PC-3 (cell line): ENCODE data around the gene HPN. TPM values are rescaled to one million over a fixed set of nuclear protein-coding genes. Genes with fewer than 3 reads are reported as not detected.

Source experiments
- ATAC-seq: fragments of 200-7000 bp; cut with Tn5 transposase; 2 replicates; pipeline ENCODE4 v1.9.1; 2020; ENCODE audit warnings: mild to moderate bottlenecking, moderate library complexity
- BruUV-seq: library from RNA; stranded (reverse); fragments of 400-500 nt; replicated peaks from 2 replicates; lab custom pipeline; 2021; lab: Mats Ljungman, UMichigan
- CTCF ChIA-PET: fragments of 300-600 bp; sonication (Branson Sonifier 250); formaldehyde crosslinking; loops from one replicate; lab custom pipeline; 2022; ENCODE audit warnings: antibody characterized with exemption; lab: Charles Lee
- POLR2A ChIA-PET: fragments of 300-600 bp; sonication (Branson Sonifier 250); formaldehyde crosslinking; loops from one replicate; lab custom pipeline; 2022; ENCODE audit warnings: antibody characterized with exemption; ENCODE audit not compliant: unreplicated experiment; lab: Charles Lee
- DNase-seq: peaks from one replicate; pipeline ENCODE4 v3.0.0-alpha.2; 2015
- H2AFZ ChIP-seq: fragments of 300-600 bp; sonication (generic); 2 replicates; pipeline ENCODE4 v1.6.0; 2016; ENCODE audit warnings: antibody characterized with exemption, low read length
- H3F3A ChIP-seq: fragments of 300-600 bp; sonication (generic); one replicate; pipeline ENCODE4 v1.6.0; 2017; ENCODE audit warnings: antibody characterized with exemption, low read length, control low read depth, mild to moderate bottlenecking; ENCODE audit not compliant: unreplicated experiment
- H3K27ac ChIP-seq: fragments of 300-600 bp; sonication (generic); 2 replicates; pipeline ENCODE4 v1.5.1; 2016; ENCODE audit warnings: mild to moderate bottlenecking, low read length
- H3K27me3 ChIP-seq: fragments of 300-600 bp; sonication (generic); 2 replicates; pipeline ENCODE4 v1.6.1; 2016; ENCODE audit warnings: low read length, mixed read lengths
- H3K36me3 ChIP-seq: fragments of 300-600 bp; sonication (generic); 2 replicates; pipeline ENCODE4 v1.6.1; 2016; ENCODE audit warnings: low read depth, mixed run types, low read length, mixed read lengths
- H3K4me1 ChIP-seq: fragments of 300-600 bp; sonication (generic); 2 replicates; pipeline ENCODE4 v1.5.1; 2016; ENCODE audit warnings: low read length; ENCODE audit not compliant: insufficient read depth
- H3K4me2 ChIP-seq: fragments of 300-600 bp; sonication (generic); 2 replicates; pipeline ENCODE4 v1.6.0; 2016; ENCODE audit warnings: low read length
- H3K4me3 ChIP-seq: fragments of 300-600 bp; sonication (generic); 2 replicates; pipeline ENCODE4 v1.5.1; 2016; ENCODE audit warnings: mild to moderate bottlenecking, low read length, mixed read lengths
- H3K79me2 ChIP-seq: fragments of 300-600 bp; sonication (generic); 2 replicates; pipeline ENCODE4 v1.6.1; 2017; ENCODE audit warnings: low read length, mixed read lengths
- H3K9ac ChIP-seq: fragments of 300-600 bp; sonication (generic); 2 replicates; pipeline ENCODE4 v1.6.0; 2016; ENCODE audit warnings: mild to moderate bottlenecking, low read length
- H3K9me2 ChIP-seq: fragments of 300-600 bp; sonication (generic); replicated peaks from 2 replicates; pipeline ENCODE4 v1.6.1; 2016; ENCODE audit warnings: mixed run types, low read length, mixed read lengths
- H3K9me3 ChIP-seq: fragments of 300-600 bp; sonication (generic); 2 replicates; pipeline ENCODE4 v1.6.1; 2016; ENCODE audit warnings: low read length, mixed read lengths
- H4K20me1 ChIP-seq: fragments of 300-600 bp; sonication (generic); 2 replicates; pipeline ENCODE4 v1.6.1; 2016; ENCODE audit warnings: low read length, mixed read lengths
- CTCF ChIP-seq: fragments of 300-600 bp; sonication (generic); conservative IDR thresholded peaks from 2 replicates; pipeline ENCODE4 v1.5.1; 2017; ENCODE audit warnings: antibody characterized with exemption, low read depth, mild to moderate bottlenecking, low read length
- EZH2 ChIP-seq: fragments of 300-600 bp; sonication (generic); IDR thresholded peaks from one replicate; pipeline ENCODE4 v1.6.1; 2017; ENCODE audit warnings: antibody characterized with exemption, mild to moderate bottlenecking, low read length; ENCODE audit not compliant: unreplicated experiment
- EZH2phosphoT487 ChIP-seq: fragments of 300-600 bp; sonication (generic); IDR thresholded peaks from 2 replicates; pipeline ENCODE4 v1.6.1; 2018; ENCODE audit warnings: mild to moderate bottlenecking, antibody characterized with exemption, low read length, borderline replicate concordance
- intact Hi-C: fragments of 100-400 bp; cut with micrococcal nuclease; formaldehyde crosslinking; loops from 2 replicates; pipeline ENCODE4 v1.9.0; 2023
- total RNA-seq: library from RNA; depleted of rRNA; stranded (reverse); fragments of >200 nt; gene quantifications from 2 replicates; pipeline ENCODE4 v1.2.3, GENCODE V29; 2014

HPN gene
- total RNA-seq, 1 experiment from 2014 or later: 0.18 TPM

DNA sequence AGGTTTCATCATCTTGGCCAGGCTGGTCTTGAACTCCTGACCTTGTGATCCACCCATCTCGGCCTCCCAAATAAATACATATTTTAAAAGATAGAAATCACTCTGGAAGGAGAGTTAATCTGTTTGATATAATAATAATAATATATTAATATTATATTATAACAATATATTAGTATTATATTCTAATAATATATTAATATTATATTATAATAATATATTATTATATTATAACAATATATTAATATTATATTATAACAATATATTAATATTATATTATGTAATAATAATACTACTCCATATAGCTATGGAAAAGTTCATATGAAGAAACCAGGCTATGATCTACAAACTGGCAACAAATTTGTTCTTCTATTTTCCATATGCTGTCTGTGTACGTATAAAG, 16.8 kb downstream of the HPN start:
- BruUV-seq: no TSS peak
- H3F3A ChIP-seq: no peaks in the 10 kb centered on the region
- H3K27me3 ChIP-seq: no peaks in the 10 kb centered on the region
- no peaks in the 10 kb centered on the region for H3K9me3 ChIP-seq
- no peak overlapping the region for H3K27ac ChIP-seq
- no peaks in the 10 kb centered on the region; the same call in 1 of the 2 replicates for H3K4me1 ChIP-seq
- H3K4me2 ChIP-seq: no peak overlapping the region
- no peaks in the 10 kb centered on the region for H3K79me2 ChIP-seq
- H3K4me3 ChIP-seq: no peak overlapping the region
- no peak overlapping the region for H3K9ac ChIP-seq
- H3K9me2 ChIP-seq: no peaks in the 10 kb centered on the region
- TF ChIP-seq CTCF (no peak), EZH2phosphoT487 (no peak), EZH2 (no peak)
- no peak for DNase-seq
- no peak overlapping the region for H2AFZ ChIP-seq
- intact Hi-C loops: loop anchor here (5.0 kb wide), 1 partner anchor 34 kb away; no protein-coding TSS in a partner anchor
- H4K20me1 ChIP-seq: no peaks in the 10 kb centered on the region
- no peaks in the 10 kb centered on the region for H3K36me3 ChIP-seq
- CTCF ChIA-PET: no interaction called here
- POLR2A ChIA-PET: no interaction called here
- ATAC-seq: no peak

DNA sequence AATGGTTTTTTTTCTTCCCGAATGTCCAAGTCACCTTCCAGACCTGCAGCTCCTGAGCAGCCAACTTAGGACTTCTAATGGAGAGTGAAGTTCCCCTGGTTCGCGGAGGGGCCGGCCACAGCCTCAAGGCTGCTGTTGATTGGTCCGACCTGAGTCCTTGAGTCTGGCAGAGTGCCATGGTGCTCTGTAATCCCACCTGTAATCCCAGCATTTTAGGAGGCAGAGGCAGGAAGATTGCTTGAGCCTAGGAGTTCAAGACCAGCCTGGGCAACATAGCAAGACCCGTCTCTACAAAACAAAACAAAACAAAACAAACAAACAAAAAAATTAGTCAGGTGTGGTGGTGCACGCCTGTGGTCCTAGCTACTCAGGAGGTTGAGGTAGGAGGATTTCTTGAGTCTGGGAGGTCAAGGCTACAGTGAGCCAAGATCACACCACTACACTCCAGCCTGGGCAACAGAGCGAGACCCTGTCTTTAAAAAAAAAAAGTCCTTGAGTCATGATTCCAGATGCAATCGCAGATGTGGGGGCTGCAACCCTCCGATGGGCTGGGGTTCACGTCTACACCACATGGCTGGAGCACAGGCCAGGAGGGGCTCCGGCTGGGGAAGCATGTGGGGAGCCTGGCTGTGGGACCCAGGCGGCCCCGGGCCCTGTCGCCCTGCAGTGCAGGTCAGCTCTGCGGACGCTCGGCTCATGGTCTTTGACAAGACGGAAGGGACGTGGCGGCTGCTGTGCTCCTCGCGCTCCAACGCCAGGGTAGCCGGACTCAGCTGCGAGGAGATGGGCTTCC, 17.7 kb downstream of the HPN start:
- BruUV-seq: no TSS peak
- Histone ChIP-seq H3K27ac (no peak overlapping the region), H3K9me3 (no peaks in the 10 kb centered on the region), H2AFZ (no peak overlapping the region), H3K36me3 (no peaks in the 10 kb centered on the region), H3K4me1 (peaks cover 7% of the 10 kb centered on the region; the same call in 1 of the 2 replicates), H4K20me1 (no peaks in the 10 kb centered on the region), H3K9ac (no peak overlapping the region), H3K27me3 (no peaks in the 10 kb centered on the region), H3K9me2 (no peaks in the 10 kb centered on the region), H3K4me3 (no peak overlapping the region), H3F3A (no peaks in the 10 kb centered on the region), H3K4me2 (no peak overlapping the region), H3K79me2 (no peaks in the 10 kb centered on the region)
- no peak for TF ChIP-seq EZH2
- no peak for TF ChIP-seq CTCF
- TF ChIP-seq EZH2phosphoT487: no peak
- intact Hi-C loops: loop anchor here (5.0 kb wide), 1 partner anchor 33 kb away; no protein-coding TSS in a partner anchor
- no peak for DNase-seq
- ChIA-PET POLR2A (no interaction called here), CTCF (no interaction called here)
- no peak for ATAC-seq

- H3K27me3 ChIP-seq: no peaks in the 10 kb centered on the region
- H2AFZ ChIP-seq: no peak overlapping the region
- H3K9me3 ChIP-seq: no peaks in the 10 kb centered on the region
- no peak overlapping the region for H3K27ac ChIP-seq
- ChIA-PET CTCF (no interaction called here), POLR2A (no interaction called here)
- no peak overlapping the region for H3K4me2 ChIP-seq
- no peaks in the 10 kb centered on the region for H3K36me3 ChIP-seq
- intact Hi-C loops: loop anchor here (5.0 kb wide), 1 partner anchor 33 kb away; no protein-coding TSS in a partner anchor
- peaks cover 8% of the 10 kb centered on the region; the same call in 1 of the 2 replicates for H3K4me1 ChIP-seq
- H3K4me3 ChIP-seq: no peak overlapping the region
- ATAC-seq: no peak
- DNase-seq: no peak
- H3F3A ChIP-seq: no peaks in the 10 kb centered on the region
- BruUV-seq: no TSS peak
- no peaks in the 10 kb centered on the region for H3K9me2 ChIP-seq
- H4K20me1 ChIP-seq: no peaks in the 10 kb centered on the region
- TF ChIP-seq EZH2phosphoT487: no peak
- no peak for TF ChIP-seq CTCF
- no peak for TF ChIP-seq EZH2
- no peaks in the 10 kb centered on the region for H3K79me2 ChIP-seq
- no peak overlapping the region for H3K9ac ChIP-seq
Measured at GRCh38 chr19:35059799-35060091, 18.2 kb downstream of the HPN start.
